CD4-positive, alpha-beta T cell (primary cell): ENCODE results near the gene R3HCC1L. TPM values are rescaled to one million over a fixed set of nuclear protein-coding genes. Genes with fewer than 3 reads are reported as not detected.

Source experiments
- ATAC-seq: fragments of 200-7000 bp; cut with Tn5 transposase; one replicate; pipeline ENCODE4 v1.10.0; 2022; ENCODE audit warnings: mild to moderate bottlenecking; ENCODE audit not compliant: poor library complexity
- CTCF ChIA-PET: fragments of 350-600 bp; sonication (Branson Sonifier 250); formaldehyde crosslinking; loops from one replicate; lab custom pipeline; 2021; ENCODE audit warnings: antibody characterized with exemption, inconsistent platforms; lab: Charles Lee
- POLR2A ChIA-PET: fragments of 350-600 bp; sonication (Branson Sonifier 250); formaldehyde crosslinking; loops from one replicate; lab custom pipeline; 2021; ENCODE audit warnings: antibody characterized with exemption, inconsistent platforms; lab: Charles Lee
- DNase-seq, 14 experiments: peaks; one replicate each; pipeline ENCODE4 v3.0.0-alpha.2; 2013 to 2020; ENCODE audit warnings: mixed read lengths in 2 of 14
- H3K27ac ChIP-seq, 2 donors: one replicate each; pipeline versions ENCODE4 v1.5.1 to v1.7.0; 2013; ENCODE audit warnings: low read length in 2 of 2, low read depth in 1 of 2, mild to moderate bottlenecking in 1 of 2
- H3K27me3 ChIP-seq, 2 experiments: 1 replicate in 1 of 2; 2 replicates in 1 of 2; pipeline versions ENCODE4 v1.6.1 to v1.7.0; 2013; ENCODE audit warnings: low read length in 2 of 2, control low read depth in 1 of 2, mild to moderate bottlenecking in 1 of 2, moderate library complexity in 1 of 2; ENCODE audit not compliant: insufficient read depth in 2 of 2, control insufficient read depth in 1 of 2
- H3K36me3 ChIP-seq: one replicate; pipeline ENCODE4 v1.6.1; 2013; ENCODE audit warnings: low read length, control low read depth; ENCODE audit not compliant: insufficient read depth
- H3K4me1 ChIP-seq: one replicate; pipeline ENCODE4 v1.6.1; 2013; ENCODE audit warnings: low read length, control low read depth; ENCODE audit not compliant: insufficient read depth
- H3K4me3 ChIP-seq: one replicate; pipeline ENCODE4 v1.5.1; 2013; ENCODE audit warnings: mild to moderate bottlenecking, low read length, moderate library complexity
- H3K9me3 ChIP-seq, 2 experiments: 1 replicate in 1 of 2; 2 replicates in 1 of 2; pipeline versions ENCODE4 v1.6.1 to v1.7.0; 2013; ENCODE audit warnings: low read length in 2 of 2, mild to moderate bottlenecking in 2 of 2, control low read depth in 1 of 2, moderate library complexity in 1 of 2; ENCODE audit not compliant: control insufficient read depth in 1 of 2, insufficient read depth in 1 of 2
- H3K27ac Mint-ChIP-seq: one replicate; pipeline ENCODE4 v1.8.0; 2020; ENCODE audit warnings: mixed read lengths
- H3K27me3 Mint-ChIP-seq: one replicate; pipeline ENCODE4 v1.8.0; 2021; ENCODE audit warnings: mixed read lengths
- H3K36me3 Mint-ChIP-seq: one replicate; pipeline ENCODE4 v1.8.0; 2021; ENCODE audit warnings: low read depth, mixed read lengths
- H3K4me1 Mint-ChIP-seq: one replicate; pipeline ENCODE4 v1.8.0; 2021; ENCODE audit warnings: low read depth, mixed read lengths
- H3K4me3 Mint-ChIP-seq: one replicate; pipeline ENCODE4 v1.8.0; 2020; ENCODE audit warnings: mild to moderate bottlenecking, mixed read lengths
- H3K9me3 Mint-ChIP-seq: one replicate; pipeline ENCODE4 v1.8.0; 2020; ENCODE audit warnings: mixed read lengths
- CTCF ChIP-seq: fragments of 200-600 bp; IDR thresholded peaks from one replicate; pipeline ENCODE4 v1.8.0; 2022; ENCODE audit warnings: antibody characterized with exemption, mild to moderate bottlenecking
- intact Hi-C, 2 experiments: fragments of 100-400 bp; cut with DNase I in 1 of 2; cut with micrococcal nuclease in 1 of 2; formaldehyde crosslinking; loops; one replicate each; pipeline versions ENCODE4 v1.15.1 to v1.9.0; 2023 to 2025; cut with DNase I, micrococcal nuclease
- total RNA-seq, 174 experiments: library from RNA in 2 of 174; stranded (reverse) in 2 of 174; gene quantifications; one replicate each; pipeline ENCODE4 v1.2.3 and lab custom pipeline; 2021 to 2026

Gene R3HCC1L
- total RNA-seq, 2 experiments from 2014 or later = 12.7 to 13.7 TPM

GRCh38 chr10:98110356-98110755 lies 24.1 kb upstream of the R3HCC1L start:
- Mint-ChIP-seq H3K4me3 (no peak overlapping the region), H3K4me1 (no peaks in the 10 kb centered on the region), H3K27ac (no peak overlapping the region), H3K9me3 (no peaks in the 10 kb centered on the region), H3K27me3 (peaks cover 57% of the 10 kb centered on the region), H3K36me3 (no peaks in the 10 kb centered on the region)
- H3K36me3 ChIP-seq = no peaks in the 10 kb centered on the region
- no peak for TF ChIP-seq CTCF
- H3K4me3 ChIP-seq = no peak overlapping the region
- CTCF ChIA-PET = no interaction called here
- POLR2A ChIA-PET = no interaction called here
- DNase-seq (no peak), ATAC-seq (no peak)
- H3K27ac ChIP-seq = no peak overlapping the region
- no peaks in the 10 kb centered on the region for H3K9me3 ChIP-seq
- intact Hi-C loops = no loop called here
- no peaks in the 10 kb centered on the region for H3K4me1 ChIP-seq
- peaks cover 18 to 23% of the 10 kb centered on the region in 2 experiments for H3K27me3 ChIP-seq

- Histone ChIP-seq H3K9me3 (no peaks in the 10 kb centered on the region), H3K27me3 (peaks cover 9 to 18% of the 10 kb centered on the region in 2 experiments), H3K27ac (no peak overlapping the region), H3K4me1 (no peaks in the 10 kb centered on the region), H3K36me3 (no peaks in the 10 kb centered on the region), H3K4me3 (no peak overlapping the region)
- DNase-seq (no peak), ATAC-seq (no peak)
- ChIA-PET CTCF (no interaction called here), POLR2A (no interaction called here)
- intact Hi-C loops = no loop called here
- Mint-ChIP-seq H3K4me1 (no peaks in the 10 kb centered on the region), H3K9me3 (no peaks in the 10 kb centered on the region), H3K36me3 (no peaks in the 10 kb centered on the region), H3K27me3 (peaks cover 67% of the 10 kb centered on the region), H3K27ac (no peak overlapping the region), H3K4me3 (no peak overlapping the region)
- no peak for TF ChIP-seq CTCF
Observed at GRCh38 chr10:98115031-98115787, 19.2 kb upstream of the R3HCC1L start.

- TF ChIP-seq CTCF = no peak
- Mint-ChIP-seq H3K27me3 (peaks cover 60% of the 10 kb centered on the region), H3K36me3 (no peaks in the 10 kb centered on the region), H3K4me1 (no peaks in the 10 kb centered on the region), H3K9me3 (peaks cover 10% of the 10 kb centered on the region), H3K27ac (no peak overlapping the region), H3K4me3 (no peak overlapping the region)
- ChIA-PET CTCF (no interaction called here), POLR2A (no interaction called here)
- Histone ChIP-seq H3K27me3 (peaks cover 0 to 14% of the 10 kb centered on the region in 2 experiments), H3K9me3 (peaks cover 8 to 18% of the 10 kb centered on the region in 2 experiments), H3K36me3 (no peaks in the 10 kb centered on the region), H3K4me3 (no peak overlapping the region), H3K27ac (no peak overlapping the region), H3K4me1 (no peaks in the 10 kb centered on the region)
- ATAC-seq = no peak
- no peak for DNase-seq
- intact Hi-C loops = no loop called here
Observed at GRCh38 chr10:98119891-98120290, 14.6 kb upstream of the R3HCC1L start.
